CD4-positive, alpha-beta T cell (primary cell): ENCODE results near the gene RAB20. TPM values are rescaled to one million over a fixed set of nuclear protein-coding genes. Genes with fewer than 3 reads are reported as not detected.
"Not testable (repeated sequence)": the region's sequence is repeated elsewhere in the genome, so short reads cannot be mapped to it uniquely, and the experiment has no call there.

Experiments
- ATAC-seq: fragments of 200-7000 bp; cut with Tn5 transposase; one replicate; pipeline ENCODE4 v1.10.0; 2022; ENCODE audit warnings: mild to moderate bottlenecking; ENCODE audit not compliant: poor library complexity
- CTCF ChIA-PET: fragments of 350-600 bp; sonication (Branson Sonifier 250); formaldehyde crosslinking; loops from one replicate; lab custom pipeline; 2021; ENCODE audit warnings: antibody characterized with exemption, inconsistent platforms; lab: Charles Lee
- POLR2A ChIA-PET: fragments of 350-600 bp; sonication (Branson Sonifier 250); formaldehyde crosslinking; loops from one replicate; lab custom pipeline; 2021; ENCODE audit warnings: antibody characterized with exemption, inconsistent platforms; lab: Charles Lee
- DNase-seq, 14 experiments: peaks; one replicate each; pipeline ENCODE4 v3.0.0-alpha.2; 2013 to 2020; ENCODE audit warnings: mixed read lengths in 2 of 14
- H3K27ac ChIP-seq, 2 donors: one replicate each; pipeline versions ENCODE4 v1.5.1 to v1.7.0; 2013; ENCODE audit warnings: low read length in 2 of 2, low read depth in 1 of 2, mild to moderate bottlenecking in 1 of 2
- H3K27me3 ChIP-seq, 2 experiments: 1 replicate in 1 of 2; 2 replicates in 1 of 2; pipeline versions ENCODE4 v1.6.1 to v1.7.0; 2013; ENCODE audit warnings: low read length in 2 of 2, control low read depth in 1 of 2, mild to moderate bottlenecking in 1 of 2, moderate library complexity in 1 of 2; ENCODE audit not compliant: insufficient read depth in 2 of 2, control insufficient read depth in 1 of 2
- H3K36me3 ChIP-seq: one replicate; pipeline ENCODE4 v1.6.1; 2013; ENCODE audit warnings: low read length, control low read depth; ENCODE audit not compliant: insufficient read depth
- H3K4me1 ChIP-seq: one replicate; pipeline ENCODE4 v1.6.1; 2013; ENCODE audit warnings: low read length, control low read depth; ENCODE audit not compliant: insufficient read depth
- H3K4me3 ChIP-seq: one replicate; pipeline ENCODE4 v1.5.1; 2013; ENCODE audit warnings: mild to moderate bottlenecking, low read length, moderate library complexity
- H3K9me3 ChIP-seq, 2 experiments: 1 replicate in 1 of 2; 2 replicates in 1 of 2; pipeline versions ENCODE4 v1.6.1 to v1.7.0; 2013; ENCODE audit warnings: low read length in 2 of 2, mild to moderate bottlenecking in 2 of 2, control low read depth in 1 of 2, moderate library complexity in 1 of 2; ENCODE audit not compliant: control insufficient read depth in 1 of 2, insufficient read depth in 1 of 2
- H3K27ac Mint-ChIP-seq: one replicate; pipeline ENCODE4 v1.8.0; 2020; ENCODE audit warnings: mixed read lengths
- H3K27me3 Mint-ChIP-seq: one replicate; pipeline ENCODE4 v1.8.0; 2021; ENCODE audit warnings: mixed read lengths
- H3K36me3 Mint-ChIP-seq: one replicate; pipeline ENCODE4 v1.8.0; 2021; ENCODE audit warnings: low read depth, mixed read lengths
- H3K4me1 Mint-ChIP-seq: one replicate; pipeline ENCODE4 v1.8.0; 2021; ENCODE audit warnings: low read depth, mixed read lengths
- H3K4me3 Mint-ChIP-seq: one replicate; pipeline ENCODE4 v1.8.0; 2020; ENCODE audit warnings: mild to moderate bottlenecking, mixed read lengths
- H3K9me3 Mint-ChIP-seq: one replicate; pipeline ENCODE4 v1.8.0; 2020; ENCODE audit warnings: mixed read lengths
- CTCF ChIP-seq: fragments of 200-600 bp; IDR thresholded peaks from one replicate; pipeline ENCODE4 v1.8.0; 2022; ENCODE audit warnings: antibody characterized with exemption, mild to moderate bottlenecking
- intact Hi-C, 2 experiments: fragments of 100-400 bp; cut with DNase I in 1 of 2; cut with micrococcal nuclease in 1 of 2; formaldehyde crosslinking; loops; one replicate each; pipeline versions ENCODE4 v1.15.1 to v1.9.0; 2023 to 2025; cut with DNase I, micrococcal nuclease
- polyA plus RNA-seq, 2 donors: library from polyadenylated mRNA; unstranded; fragments of 120-200 nt; gene quantifications; one replicate each; pipeline ENCODE4 v1.2.1, GENCODE V29; 2013
- total RNA-seq, 174 experiments: library from RNA in 2 of 174; stranded (reverse) in 2 of 174; gene quantifications; one replicate each; pipeline ENCODE4 v1.2.3 and lab custom pipeline; 2021 to 2026

Gene RAB20, protein sequence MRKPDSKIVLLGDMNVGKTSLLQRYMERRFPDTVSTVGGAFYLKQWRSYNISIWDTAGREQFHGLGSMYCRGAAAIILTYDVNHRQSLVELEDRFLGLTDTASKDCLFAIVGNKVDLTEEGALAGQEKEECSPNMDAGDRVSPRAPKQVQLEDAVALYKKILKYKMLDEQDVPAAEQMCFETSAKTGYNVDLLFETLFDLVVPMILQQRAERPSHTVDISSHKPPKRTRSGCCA
- 1 to 10 TPM in 1 of 2 experiments, under 1 TPM in 1; 0.89 to 1.4 TPM for total RNA-seq
- polyA plus RNA-seq (2013, experiment 1 of 2), result 3.7 TPM
- polyA plus RNA-seq (2013, experiment 2 of 2), result 2.4 TPM
- 0.71 to 7.4 (median 2.7) reads per million in 172 experiments for total RNA-seq (lab: John Stamatoyannopoulos, UW)

GRCh38 chr13:110561344-110562035, at the start of gene RAB20:
Gene RAB20, minus strand, starts transcription at chr13:110561722. Its CDS starts 203 bp downstream, at chr13:110561519.
- Histone ChIP-seq H3K27ac (peak within 1 kb of the TSS; percentile 41 to 55), H3K27me3 (no peaks in the 10 kb centered on the region), H3K9me3 (peaks cover 0 to 12% of the 10 kb centered on the region in 2 experiments), H3K4me1 (peaks cover 17% of the 10 kb centered on the region), H3K36me3 (no peaks in the 10 kb centered on the region), H3K4me3 (peak within 1 kb of the TSS; percentile 72)
- CTCF ChIA-PET, result no interaction called here
- H3K4me3 Mint-ChIP-seq, result peak within 1 kb of the TSS; percentile 100
- peaks cover 50% of the 10 kb centered on the region for H3K4me1 Mint-ChIP-seq
- POLR2A ChIA-PET, result interaction anchor here (0.7 to 1.4 kb wide), 5 partner anchors 14 to 353 kb away, joined by 3 to 18 read pairs (median 5); partner anchors contain the start of genes ANKRD10 and NAXD
- intact Hi-C loops, result loop anchor here in 1 of 2 experiments (10.0 kb wide), 2 partner anchors 107 to 353 kb away; partner anchors contain the start of gene ANKRD10
- H3K27me3 Mint-ChIP-seq, result no peaks in the 10 kb centered on the region
- H3K9me3 Mint-ChIP-seq, result no peaks in the 10 kb centered on the region
- peak; percentile 22 to 79 (median 51) for DNase-seq
- ATAC-seq, result peak; percentile 60
- TF ChIP-seq CTCF, result no peak
- H3K27ac Mint-ChIP-seq, result peak within 1 kb of the TSS; percentile 77
- peaks cover 5% of the 10 kb centered on the region for H3K36me3 Mint-ChIP-seq

GRCh38 chr13:110610955-110611595, 49.6 kb upstream of the RAB20 start:
- H3K27ac Mint-ChIP-seq, result no peak overlapping the region
- no peak for ATAC-seq
- Histone ChIP-seq H3K4me1 (peaks cover 6% of the 10 kb centered on the region), H3K27me3 (no peaks in the 10 kb centered on the region), H3K36me3 (no peaks in the 10 kb centered on the region), H3K27ac (no peak overlapping the region), H3K4me3 (peak overlapping the region; percentile 15), H3K9me3 (peaks cover 0 to 5% of the 10 kb centered on the region in 2 experiments)
- no peak for TF ChIP-seq CTCF
- POLR2A ChIA-PET, result interaction anchor here (0.6 kb wide), 1 partner anchor 201 kb away, joined by 4 read pairs; no protein-coding TSS in a partner anchor
- H3K4me3 Mint-ChIP-seq, result peak overlapping the region; percentile 17
- intact Hi-C loops, result loop anchor here (5.0 to 10.0 kb wide), 2 partner anchors 91 to 104 kb away; partner anchors contain the start of gene ING1 (in 1 of the 2)
- H3K4me1 Mint-ChIP-seq, result peaks cover 6% of the 10 kb centered on the region
- peaks cover 5% of the 10 kb centered on the region for H3K36me3 Mint-ChIP-seq
- peaks cover 2% of the 10 kb centered on the region for H3K9me3 Mint-ChIP-seq
- H3K27me3 Mint-ChIP-seq, result peaks cover 4% of the 10 kb centered on the region
- CTCF ChIA-PET, result no interaction called here
- peak in 2 of 14 experiments; percentile 20 to 33 for DNase-seq

GRCh38 chr13:110607675-110608224, 46.2 kb upstream of the RAB20 start:
- H3K9me3 Mint-ChIP-seq, result no peaks in the 10 kb centered on the region
- TF ChIP-seq CTCF, result no peak
- H3K27me3 Mint-ChIP-seq, result peaks cover 4% of the 10 kb centered on the region
- Histone ChIP-seq H3K4me1 (no peaks in the 10 kb centered on the region), H3K27ac (no peak overlapping the region), H3K27me3 (no peaks in the 10 kb centered on the region), H3K9me3 (no peaks in the 10 kb centered on the region), H3K4me3 (no peak overlapping the region), H3K36me3 (no peaks in the 10 kb centered on the region)
- H3K27ac Mint-ChIP-seq, result no peak overlapping the region
- intact Hi-C loops, result no loop called here
- no peaks in the 10 kb centered on the region for H3K36me3 Mint-ChIP-seq
- ChIA-PET POLR2A (no interaction called here), CTCF (no interaction called here)
- no peak overlapping the region for H3K4me3 Mint-ChIP-seq
- no peak for ATAC-seq
- no peak for DNase-seq
- no peaks in the 10 kb centered on the region for H3K4me1 Mint-ChIP-seq

DNA sequence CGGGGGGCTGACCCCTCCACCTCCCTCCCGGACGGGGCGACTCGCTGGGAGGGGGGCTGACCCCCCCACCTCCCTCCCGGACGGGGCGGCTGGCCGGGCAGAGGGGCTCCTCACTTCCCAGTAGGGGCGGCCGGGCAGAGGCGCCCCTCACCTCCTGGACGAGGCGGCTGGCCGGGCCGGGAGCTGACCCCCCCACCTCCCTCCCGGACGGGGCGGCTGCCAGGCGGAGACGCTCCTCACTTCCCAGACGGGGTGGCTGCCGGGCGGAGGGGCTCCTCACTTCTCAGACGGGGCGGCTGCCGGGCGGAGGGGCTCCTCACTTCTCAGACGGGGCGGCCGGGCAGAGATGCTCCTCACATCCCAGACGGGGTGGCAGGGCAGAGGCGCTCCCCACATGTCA, 44.8 kb upstream of the RAB20 start:
- H3K4me3 Mint-ChIP-seq, DNase-seq, intact Hi-C loops, H3K9me3 ChIP-seq, H3K27me3 Mint-ChIP-seq, H3K27me3 ChIP-seq, H3K27ac ChIP-seq, H3K4me1 Mint-ChIP-seq, CTCF ChIA-PET, H3K4me3 ChIP-seq, H3K36me3 Mint-ChIP-seq, POLR2A ChIA-PET, ATAC-seq, H3K27ac Mint-ChIP-seq, H3K36me3 ChIP-seq, H3K9me3 Mint-ChIP-seq, H3K4me1 ChIP-seq: not testable (repeated sequence)
